WTC11 (cell line): ENCODE data around the gene MGAT2. TPM values are rescaled to one million over a fixed set of nuclear protein-coding genes. Genes with fewer than 3 reads are reported as not detected.
A peak's percentile ranks its signal among the peaks of the same experiment; 100 is the strongest.

ENCODE experiments used
- ATAC-seq: fragments of 200-7000 bp; cut with Tn5 transposase; 2 replicates; pipeline ENCODE4 v1.10.0; 2021; ENCODE audit warnings: mild to moderate bottlenecking, moderate library complexity
- CTCF ChIA-PET: fragments of 300-600 bp; sonication (Branson Sonifier 250); formaldehyde crosslinking; loops from one replicate; lab custom pipeline; 2021; ENCODE audit warnings: antibody characterized with exemption; lab: Charles Lee
- POLR2A ChIA-PET: fragments of 350-600 bp; sonication (Branson Sonifier 250); formaldehyde crosslinking; loops from one replicate; lab custom pipeline; 2021; ENCODE audit warnings: antibody characterized with exemption; lab: Charles Lee
- DNase-seq: peaks from one replicate; pipeline ENCODE4 v3.0.0; 2021; ENCODE audit warnings: low spot score
- H3K27ac Mint-ChIP-seq: 2 replicates; pipeline ENCODE4 v1.8.0; 2021; ENCODE audit warnings: mixed read lengths
- H3K27me3 Mint-ChIP-seq: 2 replicates; pipeline ENCODE4 v1.8.0; 2021; ENCODE audit warnings: low read depth, mild to moderate bottlenecking, moderate library complexity, mixed read lengths
- H3K36me3 Mint-ChIP-seq: 2 replicates; pipeline ENCODE4 v1.8.0; 2021; ENCODE audit warnings: mixed read lengths
- H3K4me1 Mint-ChIP-seq: 2 replicates; pipeline ENCODE4 v1.8.0; 2022; ENCODE audit warnings: mixed read lengths
- H3K4me3 Mint-ChIP-seq: 2 replicates; pipeline ENCODE4 v1.8.0; 2021; ENCODE audit warnings: mild to moderate bottlenecking, moderate library complexity, mixed read lengths
- H3K9me3 Mint-ChIP-seq: 2 replicates; pipeline ENCODE4 v1.8.0; 2021; ENCODE audit warnings: mixed read lengths
- ATF1 ChIP-seq: sonication (generic); formaldehyde crosslinking; IDR thresholded peaks from 2 replicates; pipeline ENCODE4 v1.8.1; 2023; ENCODE audit warnings: mild to moderate bottlenecking, moderate library complexity, missing genetic modification reagents
- ESRRA ChIP-seq: sonication (generic); formaldehyde crosslinking; IDR thresholded peaks from 2 replicates; pipeline ENCODE4 v1.8.1; 2022; ENCODE audit warnings: mild to moderate bottlenecking, missing genetic modification reagents, borderline replicate concordance
- ETV6 ChIP-seq: sonication (generic); formaldehyde crosslinking; IDR thresholded peaks from 2 replicates; pipeline ENCODE4 v1.8.1; 2022; ENCODE audit warnings: mild to moderate bottlenecking, missing genetic modification reagents
- GTF2I ChIP-seq: fragments of 250-450 bp; sonication (Bioruptor Pico); conservative IDR thresholded peaks from 2 replicates; pipeline ENCODE4 v1.4.0; 2021; ENCODE audit warnings: mild to moderate bottlenecking
- IRF2 ChIP-seq: sonication (generic); formaldehyde crosslinking; IDR thresholded peaks from 2 replicates; pipeline ENCODE4 v1.8.0; 2022; ENCODE audit warnings: low read depth, missing genetic modification reagents, borderline replicate concordance
- KAT7 ChIP-seq: sonication (generic); formaldehyde crosslinking; IDR thresholded peaks from 2 replicates; pipeline ENCODE4 v1.8.1; 2023; ENCODE audit warnings: missing genetic modification reagents, mild to moderate bottlenecking, borderline replicate concordance
- NFATC4 ChIP-seq: fragments of 250-450 bp; sonication (Bioruptor Pico); IDR thresholded peaks from 2 replicates; pipeline ENCODE4 v1.9.0; 2021; ENCODE audit warnings: mild to moderate bottlenecking
- NFE2L1 ChIP-seq: sonication (generic); formaldehyde crosslinking; IDR thresholded peaks from 2 replicates; pipeline ENCODE4 v1.8.1; 2023; ENCODE audit warnings: missing genetic modification reagents
- NR1H2 ChIP-seq: sonication (generic); formaldehyde crosslinking; IDR thresholded peaks from 2 replicates; pipeline ENCODE4 v1.9.0; 2021; ENCODE audit warnings: mild to moderate bottlenecking, moderate library complexity, missing genetic modification reagents
- TCF7 ChIP-seq: sonication (generic); formaldehyde crosslinking; IDR thresholded peaks from 2 replicates; pipeline ENCODE4 v1.8.0; 2022; ENCODE audit warnings: mild to moderate bottlenecking, low read depth, missing genetic modification reagents, moderate library complexity
- ZNF317 ChIP-seq: sonication (generic); formaldehyde crosslinking; IDR thresholded peaks from 2 replicates; pipeline ENCODE4 v1.8.1; 2023; ENCODE audit warnings: low read depth, mild to moderate bottlenecking, moderate library complexity, missing genetic modification reagents, borderline replicate concordance
- ZNF396 ChIP-seq: fragments of 250-450 bp; sonication (Bioruptor Pico); IDR thresholded peaks from 2 replicates; pipeline ENCODE4 v1.8.0; 2021; ENCODE audit warnings: mild to moderate bottlenecking, moderate library complexity, borderline replicate concordance
- total RNA-seq: library from RNA; stranded (reverse); gene quantifications from 3 replicates; pipeline ENCODE4 v1.2.3, GENCODE V29; 2021
- TF ChIP-seq, protein P1 (sequence below): fragments of 200-600 bp; IDR thresholded peaks from 2 replicates; pipeline ENCODE4 v1.8.0; 2022; ENCODE audit warnings: antibody characterized with exemption
- TF ChIP-seq, protein P2 (sequence below): sonication (generic); formaldehyde crosslinking; conservative IDR thresholded peaks from 2 replicates; pipeline ENCODE4 v1.8.1; 2023; ENCODE audit warnings: mild to moderate bottlenecking, low read depth, missing genetic modification reagents, moderate library complexity
- TF ChIP-seq, protein P3 (sequence below): fragments of 250-450 bp; sonication (Bioruptor Pico); IDR thresholded peaks from 2 replicates; pipeline ENCODE4 v1.9.0; 2021; ENCODE audit warnings: mild to moderate bottlenecking
- TF ChIP-seq, protein P4 (sequence below): sonication (generic); formaldehyde crosslinking; IDR thresholded peaks from 2 replicates; pipeline ENCODE4 v1.8.1; 2022; ENCODE audit warnings: mild to moderate bottlenecking, missing genetic modification reagents, moderate library complexity, borderline replicate concordance
- TF ChIP-seq, protein P5 (sequence below): sonication (generic); formaldehyde crosslinking; IDR thresholded peaks from 2 replicates; pipeline ENCODE4 v1.8.1; 2022; ENCODE audit warnings: mild to moderate bottlenecking, moderate library complexity, missing genetic modification reagents
- TF ChIP-seq, protein P6 (sequence below): sonication (generic); formaldehyde crosslinking; IDR thresholded peaks from 2 replicates; pipeline ENCODE4 v1.8.0; 2022; ENCODE audit warnings: mild to moderate bottlenecking, missing genetic modification reagents

MGAT2 gene
- total RNA-seq, 1 experiment from 2014 or later, result 25.2 TPM

DNA sequence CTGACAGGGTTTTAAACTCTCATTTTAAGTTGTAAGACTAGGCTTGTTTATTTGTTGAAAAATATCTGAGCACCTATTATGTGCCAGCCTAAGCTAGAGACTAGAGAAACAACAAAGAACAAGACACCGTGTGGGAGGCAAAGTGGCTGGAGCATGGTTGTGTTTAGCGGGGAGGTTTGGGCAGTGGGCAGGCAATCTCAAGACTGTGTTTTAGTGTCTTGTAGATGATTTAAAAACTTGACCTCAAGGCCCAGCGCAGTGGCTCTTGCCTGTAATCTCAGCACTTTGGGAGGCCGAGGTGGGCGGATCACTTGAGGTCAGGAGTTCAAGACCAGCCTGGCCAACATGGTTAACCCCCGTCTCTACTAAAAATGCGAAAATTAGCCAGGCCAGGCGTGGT lies 7.9 kb upstream of the MGAT2 start (continued):
- TF ChIP-seq KAT7 (no peak), NR1H2 (no peak), IRF2 (no peak), NFE2L1 (CRISPR knock-in tag) (no peak), ATF1 (CRISPR knock-in tag) (no peak)
- TF ChIP-seq, protein P1, sequence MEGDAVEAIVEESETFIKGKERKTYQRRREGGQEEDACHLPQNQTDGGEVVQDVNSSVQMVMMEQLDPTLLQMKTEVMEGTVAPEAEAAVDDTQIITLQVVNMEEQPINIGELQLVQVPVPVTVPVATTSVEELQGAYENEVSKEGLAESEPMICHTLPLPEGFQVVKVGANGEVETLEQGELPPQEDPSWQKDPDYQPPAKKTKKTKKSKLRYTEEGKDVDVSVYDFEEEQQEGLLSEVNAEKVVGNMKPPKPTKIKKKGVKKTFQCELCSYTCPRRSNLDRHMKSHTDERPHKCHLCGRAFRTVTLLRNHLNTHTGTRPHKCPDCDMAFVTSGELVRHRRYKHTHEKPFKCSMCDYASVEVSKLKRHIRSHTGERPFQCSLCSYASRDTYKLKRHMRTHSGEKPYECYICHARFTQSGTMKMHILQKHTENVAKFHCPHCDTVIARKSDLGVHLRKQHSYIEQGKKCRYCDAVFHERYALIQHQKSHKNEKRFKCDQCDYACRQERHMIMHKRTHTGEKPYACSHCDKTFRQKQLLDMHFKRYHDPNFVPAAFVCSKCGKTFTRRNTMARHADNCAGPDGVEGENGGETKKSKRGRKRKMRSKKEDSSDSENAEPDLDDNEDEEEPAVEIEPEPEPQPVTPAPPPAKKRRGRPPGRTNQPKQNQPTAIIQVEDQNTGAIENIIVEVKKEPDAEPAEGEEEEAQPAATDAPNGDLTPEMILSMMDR, result no peak

DNA sequence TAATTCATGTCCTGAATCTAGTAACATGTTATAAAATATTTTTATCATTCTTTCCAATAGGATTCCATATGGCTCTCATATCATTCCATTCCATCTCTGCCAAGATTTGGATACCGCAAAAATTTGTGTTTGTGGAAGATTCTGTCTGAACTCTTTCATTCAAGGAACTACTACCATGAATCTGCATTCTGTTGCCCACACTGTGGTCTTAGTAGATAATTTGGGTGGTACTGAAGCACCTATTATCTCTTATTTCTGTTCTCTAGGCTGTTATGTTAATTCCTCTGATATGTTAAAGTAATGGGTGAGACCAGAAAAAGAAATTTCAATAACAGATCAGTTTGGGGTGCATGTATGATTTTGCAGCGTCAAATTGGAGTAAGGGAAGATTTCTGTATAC lies 6.4 kb upstream of the MGAT2 start:
- no peak overlapping the region for H3K4me3 Mint-ChIP-seq
- peaks cover 19% of the 10 kb centered on the region for H3K36me3 Mint-ChIP-seq
- H3K4me1 Mint-ChIP-seq, result peaks cover 6% of the 10 kb centered on the region
- POLR2A ChIA-PET, result no interaction called here
- DNase-seq (no peak), ATAC-seq (no peak)
- CTCF ChIA-PET, result no interaction called here
- no peaks in the 10 kb centered on the region for H3K9me3 Mint-ChIP-seq
- H3K27ac Mint-ChIP-seq, result no peak overlapping the region
- TF ChIP-seq ZNF317 (CRISPR knock-in tag) (no peak), TCF7 (CRISPR knock-in tag) (no peak), ETV6 (no peak), ESRRA (CRISPR knock-in tag) (no peak)
- TF ChIP-seq, protein P2, sequence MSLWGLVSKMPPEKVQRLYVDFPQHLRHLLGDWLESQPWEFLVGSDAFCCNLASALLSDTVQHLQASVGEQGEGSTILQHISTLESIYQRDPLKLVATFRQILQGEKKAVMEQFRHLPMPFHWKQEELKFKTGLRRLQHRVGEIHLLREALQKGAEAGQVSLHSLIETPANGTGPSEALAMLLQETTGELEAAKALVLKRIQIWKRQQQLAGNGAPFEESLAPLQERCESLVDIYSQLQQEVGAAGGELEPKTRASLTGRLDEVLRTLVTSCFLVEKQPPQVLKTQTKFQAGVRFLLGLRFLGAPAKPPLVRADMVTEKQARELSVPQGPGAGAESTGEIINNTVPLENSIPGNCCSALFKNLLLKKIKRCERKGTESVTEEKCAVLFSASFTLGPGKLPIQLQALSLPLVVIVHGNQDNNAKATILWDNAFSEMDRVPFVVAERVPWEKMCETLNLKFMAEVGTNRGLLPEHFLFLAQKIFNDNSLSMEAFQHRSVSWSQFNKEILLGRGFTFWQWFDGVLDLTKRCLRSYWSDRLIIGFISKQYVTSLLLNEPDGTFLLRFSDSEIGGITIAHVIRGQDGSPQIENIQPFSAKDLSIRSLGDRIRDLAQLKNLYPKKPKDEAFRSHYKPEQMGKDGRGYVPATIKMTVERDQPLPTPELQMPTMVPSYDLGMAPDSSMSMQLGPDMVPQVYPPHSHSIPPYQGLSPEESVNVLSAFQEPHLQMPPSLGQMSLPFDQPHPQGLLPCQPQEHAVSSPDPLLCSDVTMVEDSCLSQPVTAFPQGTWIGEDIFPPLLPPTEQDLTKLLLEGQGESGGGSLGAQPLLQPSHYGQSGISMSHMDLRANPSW (CRISPR knock-in tag), result no peak
- TF ChIP-seq, protein P1, result no peak
- TF ChIP-seq, protein P3, sequence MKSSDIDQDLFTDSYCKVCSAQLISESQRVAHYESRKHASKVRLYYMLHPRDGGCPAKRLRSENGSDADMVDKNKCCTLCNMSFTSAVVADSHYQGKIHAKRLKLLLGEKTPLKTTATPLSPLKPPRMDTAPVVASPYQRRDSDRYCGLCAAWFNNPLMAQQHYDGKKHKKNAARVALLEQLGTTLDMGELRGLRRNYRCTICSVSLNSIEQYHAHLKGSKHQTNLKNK (CRISPR knock-in tag), result no peak
- H3K27me3 Mint-ChIP-seq, result no peaks in the 10 kb centered on the region

DNA sequence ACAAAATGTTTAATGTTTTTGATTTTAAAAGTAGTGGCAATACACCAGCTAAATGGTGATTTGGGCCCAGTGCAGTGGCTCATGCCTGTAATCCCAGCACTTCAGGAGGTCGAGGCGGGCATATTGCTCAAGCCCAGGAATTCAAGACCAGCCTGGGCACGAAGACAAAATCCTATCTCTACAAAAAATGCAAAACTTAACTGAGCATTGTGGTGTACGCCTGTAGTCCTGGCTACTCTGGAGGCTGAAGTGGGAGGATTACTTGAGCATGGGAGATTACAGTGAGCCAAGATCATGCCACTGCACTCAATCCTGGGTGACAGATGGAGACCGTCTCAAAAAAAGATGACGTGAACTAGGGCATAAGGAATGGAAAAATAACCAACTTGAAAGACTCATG lies 4.8 kb upstream of the MGAT2 start:
- no peaks in the 10 kb centered on the region for H3K9me3 Mint-ChIP-seq

More for the DNA sequence above, 4.8 kb upstream of the MGAT2 start:
- ChIA-PET POLR2A (no interaction called here), CTCF (no interaction called here)
- H3K4me3 Mint-ChIP-seq, result no peak overlapping the region
- 0 out of 2 replicates have a peak overlapping the region, but pooled peaks have one; percentile 3 for H3K27ac Mint-ChIP-seq
- DNase-seq, result no peak
- H3K36me3 Mint-ChIP-seq, result peaks cover 19% of the 10 kb centered on the region
- TF ChIP-seq, protein P4, sequence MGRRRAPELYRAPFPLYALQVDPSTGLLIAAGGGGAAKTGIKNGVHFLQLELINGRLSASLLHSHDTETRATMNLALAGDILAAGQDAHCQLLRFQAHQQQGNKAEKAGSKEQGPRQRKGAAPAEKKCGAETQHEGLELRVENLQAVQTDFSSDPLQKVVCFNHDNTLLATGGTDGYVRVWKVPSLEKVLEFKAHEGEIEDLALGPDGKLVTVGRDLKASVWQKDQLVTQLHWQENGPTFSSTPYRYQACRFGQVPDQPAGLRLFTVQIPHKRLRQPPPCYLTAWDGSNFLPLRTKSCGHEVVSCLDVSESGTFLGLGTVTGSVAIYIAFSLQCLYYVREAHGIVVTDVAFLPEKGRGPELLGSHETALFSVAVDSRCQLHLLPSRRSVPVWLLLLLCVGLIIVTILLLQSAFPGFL (CRISPR knock-in tag), result no peak
- TF ChIP-seq, protein P5, sequence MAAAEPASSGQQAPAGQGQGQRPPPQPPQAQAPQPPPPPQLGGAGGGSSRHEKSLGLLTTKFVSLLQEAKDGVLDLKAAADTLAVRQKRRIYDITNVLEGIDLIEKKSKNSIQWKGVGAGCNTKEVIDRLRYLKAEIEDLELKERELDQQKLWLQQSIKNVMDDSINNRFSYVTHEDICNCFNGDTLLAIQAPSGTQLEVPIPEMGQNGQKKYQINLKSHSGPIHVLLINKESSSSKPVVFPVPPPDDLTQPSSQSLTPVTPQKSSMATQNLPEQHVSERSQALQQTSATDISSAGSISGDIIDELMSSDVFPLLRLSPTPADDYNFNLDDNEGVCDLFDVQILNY, result no peak
- TF ChIP-seq GTF2I (CRISPR knock-in tag) (no peak), ZNF396 (CRISPR knock-in tag) (no peak), NFATC4 (no peak)
- TF ChIP-seq, protein P6, sequence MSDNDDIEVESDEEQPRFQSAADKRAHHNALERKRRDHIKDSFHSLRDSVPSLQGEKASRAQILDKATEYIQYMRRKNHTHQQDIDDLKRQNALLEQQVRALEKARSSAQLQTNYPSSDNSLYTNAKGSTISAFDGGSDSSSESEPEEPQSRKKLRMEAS, result no peak
- TF ChIP-seq, all 79 proteins: peak for 0
- H3K4me1 Mint-ChIP-seq, result peaks cover 6% of the 10 kb centered on the region
- H3K27me3 Mint-ChIP-seq, result no peaks in the 10 kb centered on the region
- ATAC-seq, result no peak
